ENCODE results near the gene VAV2.

- TF ChIP-seq CTCF (IDR thresholded peaks at IDR 0.05) (no peak), POLR2AphosphoS5 (IDR thresholded peaks at IDR 0.05) (no peak), POLR2A (IDR thresholded peaks at IDR 0.05; ENCODE audit: low read depth) (no peak)
These were observed 186.1 kb downstream of the VAV2 start for GRCh38 chr9:133805876-133806622.

All from esophagus muscularis mucosa (tissue), 3 donors.